ENCODE results near the gene DNAJB11. TPM values are rescaled to one million over a fixed set of nuclear protein-coding genes. Genes with fewer than 3 reads are reported as not detected.

DNAJB11 gene
- total RNA-seq = 48.7 and 72.1 TPM in 2 replicates

GRCh38 chr3:186570096-186570940 lies at the start of gene DNAJB11:
DNAJB11 (plus strand) TSS chr3:186570720; CDS start chr3:186570898, 178 bp downstream.

GRCh38 chr3:186544281-186544680 lies 26.2 kb upstream of the DNAJB11 start, which contains the start of gene CRYGS:
CRYGS (minus strand) TSS chr3:186544380; CDS start chr3:186544326, 54 bp downstream.

GRCh38 chr3:186567072-186567921 lies 3.2 kb upstream of the DNAJB11 start, which contains the start of gene TBCCD1:
TBCCD1 (minus strand) TSS chr3:186567339; CDS start chr3:186564329, 3,010 bp downstream.

GRCh38 chr3:186612721-186613636 lies 42.5 kb downstream of the DNAJB11 start, which contains the start of gene AHSG:
AHSG (plus strand) TSS chr3:186613060; CDS start chr3:186613142, 82 bp downstream.

Other genes starting within 250 kb of the DNAJB11 start
- gene DGKG, start 208.5 kb upstream of the DNAJB11 start, total RNA-seq = 1.3 TPM in 1 of 2 replicates, not detected in the other
- 0.88 and 1.0 TPM in 2 replicates for gene CRYGS, start 26.3 kb upstream of the DNAJB11 start, total RNA-seq
- 11.0 and 14.0 TPM in 2 replicates for gene TBCCD1, start 3.4 kb upstream of the DNAJB11 start, total RNA-seq
- not detected in 2 replicates for gene AHSG, start 42.3 kb downstream of the DNAJB11 start, total RNA-seq
- gene FETUB, start 69.7 kb downstream of the DNAJB11 start, total RNA-seq = not detected in 2 replicates
- not detected in 2 replicates for gene HRG, start 95.3 kb downstream of the DNAJB11 start, total RNA-seq
- not detected in 2 replicates for gene KNG1, start 146.6 kb downstream of the DNAJB11 start, total RNA-seq
- 195 and 294 TPM in 2 replicates for gene EIF4A2, start 212.9 kb downstream of the DNAJB11 start, total RNA-seq
- 18.3 and 34.8 TPM in 2 replicates for gene RFC4, start 235.8 kb downstream of the DNAJB11 start, total RNA-seq